Measurements from ENCODE around the gene HOXC6. TPM values are rescaled to one million over a fixed set of nuclear protein-coding genes. Genes with fewer than 3 reads are reported as not detected.

Gene HOXC6
- total RNA-seq, 1 donor from 2014 or later: 1.4 TPM

DNA sequence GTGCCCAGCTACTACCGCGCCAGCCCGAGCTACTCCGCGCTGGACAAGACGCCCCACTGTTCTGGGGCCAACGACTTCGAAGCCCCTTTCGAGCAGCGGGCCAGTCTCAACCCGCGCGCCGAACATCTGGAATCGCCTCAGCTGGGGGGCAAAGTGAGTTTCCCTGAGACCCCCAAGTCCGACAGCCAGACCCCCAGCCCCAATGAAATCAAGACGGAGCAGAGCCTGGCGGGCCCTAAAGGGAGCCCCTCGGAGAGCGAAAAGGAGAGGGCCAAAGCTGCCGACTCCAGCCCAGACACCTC is 42.6 kb upstream of the HOXC6 start:
- Histone ChIP-seq H3K4me3 (no peak overlapping the region), H3K27ac (no peak overlapping the region), H3K9me3 (no peaks in the 10 kb centered on the region), H3K36me3 (no peaks in the 10 kb centered on the region), H3K4me1 (peaks cover 15% of the 10 kb centered on the region), H3K27me3 (peaks cover 100% of the 10 kb centered on the region)
- ATAC-seq: no peak
- TF ChIP-seq, protein P1, sequence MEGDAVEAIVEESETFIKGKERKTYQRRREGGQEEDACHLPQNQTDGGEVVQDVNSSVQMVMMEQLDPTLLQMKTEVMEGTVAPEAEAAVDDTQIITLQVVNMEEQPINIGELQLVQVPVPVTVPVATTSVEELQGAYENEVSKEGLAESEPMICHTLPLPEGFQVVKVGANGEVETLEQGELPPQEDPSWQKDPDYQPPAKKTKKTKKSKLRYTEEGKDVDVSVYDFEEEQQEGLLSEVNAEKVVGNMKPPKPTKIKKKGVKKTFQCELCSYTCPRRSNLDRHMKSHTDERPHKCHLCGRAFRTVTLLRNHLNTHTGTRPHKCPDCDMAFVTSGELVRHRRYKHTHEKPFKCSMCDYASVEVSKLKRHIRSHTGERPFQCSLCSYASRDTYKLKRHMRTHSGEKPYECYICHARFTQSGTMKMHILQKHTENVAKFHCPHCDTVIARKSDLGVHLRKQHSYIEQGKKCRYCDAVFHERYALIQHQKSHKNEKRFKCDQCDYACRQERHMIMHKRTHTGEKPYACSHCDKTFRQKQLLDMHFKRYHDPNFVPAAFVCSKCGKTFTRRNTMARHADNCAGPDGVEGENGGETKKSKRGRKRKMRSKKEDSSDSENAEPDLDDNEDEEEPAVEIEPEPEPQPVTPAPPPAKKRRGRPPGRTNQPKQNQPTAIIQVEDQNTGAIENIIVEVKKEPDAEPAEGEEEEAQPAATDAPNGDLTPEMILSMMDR (IDR thresholded peaks at IDR 0.05): no peak
- DNase-seq: no peak
- intact Hi-C loops (cut with DNase I): no loop called here

DNA sequence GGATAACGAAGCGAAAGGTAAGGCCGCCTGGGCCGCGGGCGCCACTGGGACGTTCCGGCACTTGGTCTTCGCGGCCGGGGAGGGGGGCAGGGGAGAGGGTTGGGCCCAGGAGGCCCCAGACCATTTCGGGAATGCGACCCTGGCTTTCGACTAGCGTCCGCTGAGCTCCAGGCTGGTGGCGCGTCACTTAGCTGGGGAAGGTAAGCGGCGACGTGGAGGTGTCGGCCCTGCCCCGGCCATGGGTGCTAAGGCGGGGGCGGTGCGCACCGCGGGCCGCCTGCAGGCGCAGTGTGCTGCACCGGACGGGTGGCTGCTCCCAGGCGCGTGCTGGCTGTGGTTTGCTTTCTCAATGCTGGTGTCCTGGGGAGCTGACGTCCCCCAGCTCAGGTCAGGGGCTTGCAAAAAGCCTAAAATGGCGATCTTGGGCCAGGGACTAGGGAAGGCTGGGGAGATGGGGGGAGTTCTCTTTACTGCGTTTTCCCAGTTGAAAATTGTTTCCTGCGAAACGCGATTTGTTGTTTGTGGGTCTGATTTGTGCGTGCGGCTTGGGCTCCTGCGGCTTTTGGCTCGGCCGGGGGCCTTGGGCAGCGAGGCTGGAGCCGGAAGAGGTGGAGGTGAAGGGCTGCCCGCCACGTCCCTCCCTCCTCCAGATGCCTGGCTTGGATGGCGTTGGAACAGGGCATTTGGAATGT is 42.1 kb upstream of the HOXC6 start:
- TF ChIP-seq, protein P1 (IDR thresholded peaks at IDR 0.05): no peak

DNA sequence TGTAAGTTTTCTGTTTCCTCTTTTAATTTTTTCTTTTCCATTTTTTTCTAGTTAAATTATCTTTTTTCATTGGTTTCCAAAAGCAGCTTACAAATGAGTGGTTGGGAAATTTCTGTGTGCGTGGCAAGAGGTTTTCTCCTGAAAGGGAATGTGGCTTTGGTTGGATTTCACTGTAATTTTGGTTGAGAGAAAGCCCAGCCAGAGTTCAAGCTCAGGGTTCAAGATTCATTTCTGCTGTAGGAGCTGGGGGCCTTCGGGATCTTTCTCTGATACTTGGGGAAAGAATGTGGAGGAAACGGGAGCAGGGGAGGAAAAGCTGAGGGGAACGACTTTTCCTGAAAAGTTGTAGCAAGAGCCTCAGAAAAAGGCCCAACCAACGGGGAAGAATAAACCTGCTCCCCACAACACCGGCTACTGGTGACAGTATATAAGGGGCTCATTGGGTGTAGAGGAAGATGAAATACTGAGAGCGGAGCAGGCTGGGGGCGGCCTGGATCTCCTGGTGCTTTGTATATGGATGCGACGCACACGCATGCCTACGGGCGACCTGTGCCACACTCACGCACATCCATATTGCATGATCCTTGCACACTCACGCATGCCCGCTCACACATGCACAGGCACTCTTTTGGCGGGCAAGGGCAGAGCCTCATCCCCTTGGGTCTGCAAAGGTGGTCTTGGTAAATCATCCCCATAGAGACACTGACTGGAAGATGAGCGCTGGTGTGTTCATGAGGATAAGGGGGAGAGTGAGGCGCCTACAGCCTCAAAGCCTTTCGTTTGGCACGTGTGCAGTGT is 41.4 kb upstream of the HOXC6 start:
- Histone ChIP-seq H3K9me3 (no peaks in the 10 kb centered on the region), H3K4me3 (no peak overlapping the region), H3K27me3 (peaks cover 100% of the 10 kb centered on the region), H3K36me3 (no peaks in the 10 kb centered on the region), H3K4me1 (peaks cover 15% of the 10 kb centered on the region), H3K27ac (no peak overlapping the region)
- DNase-seq: no peak
- intact Hi-C loops (cut with DNase I): no loop called here
- TF ChIP-seq, protein P1 (IDR thresholded peaks at IDR 0.05): no peak
- ATAC-seq: no peak

More for the DNA sequence above, 42.1 kb upstream of the HOXC6 start:
- ATAC-seq (peak; percentile 32), DNase-seq (peak; percentile 58)
- Histone ChIP-seq H3K27me3 (peaks cover 100% of the 10 kb centered on the region), H3K9me3 (no peaks in the 10 kb centered on the region), H3K36me3 (no peaks in the 10 kb centered on the region), H3K4me3 (no peak overlapping the region), H3K27ac (no peak overlapping the region), H3K4me1 (peaks cover 15% of the 10 kb centered on the region)
- intact Hi-C loops (cut with DNase I): no loop called here

DNA sequence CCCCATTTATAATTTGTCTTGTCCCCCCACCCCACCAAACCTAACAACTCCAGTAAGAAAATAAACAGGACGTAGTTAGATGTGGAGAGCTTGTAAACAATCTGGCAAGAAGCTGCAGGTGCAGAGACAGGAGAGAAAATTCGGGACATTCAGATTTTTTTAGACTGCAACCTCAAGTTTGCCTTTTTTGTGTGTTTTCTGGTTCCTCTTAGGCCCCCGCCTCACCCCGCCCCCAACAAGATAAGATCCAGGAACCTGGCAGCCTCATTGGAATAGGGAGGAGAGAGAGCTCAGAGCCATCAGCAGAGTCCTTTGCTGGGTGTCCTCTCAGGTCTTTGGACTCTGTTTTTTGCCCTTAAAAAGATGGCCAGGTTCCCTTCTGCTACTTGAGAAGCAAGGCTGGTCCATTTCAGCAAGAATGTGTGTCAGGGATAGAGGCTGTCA is 40.4 kb upstream of the HOXC6 start:
- Histone ChIP-seq H3K4me1 (peaks cover 15% of the 10 kb centered on the region), H3K36me3 (no peaks in the 10 kb centered on the region), H3K9me3 (no peaks in the 10 kb centered on the region), H3K27ac (no peak overlapping the region), H3K4me3 (no peak overlapping the region), H3K27me3 (peaks cover 100% of the 10 kb centered on the region)
- intact Hi-C loops (cut with DNase I): no loop called here
- ATAC-seq: no peak
- no peak for DNase-seq
- TF ChIP-seq, protein P1 (IDR thresholded peaks at IDR 0.05): no peak

DNA sequence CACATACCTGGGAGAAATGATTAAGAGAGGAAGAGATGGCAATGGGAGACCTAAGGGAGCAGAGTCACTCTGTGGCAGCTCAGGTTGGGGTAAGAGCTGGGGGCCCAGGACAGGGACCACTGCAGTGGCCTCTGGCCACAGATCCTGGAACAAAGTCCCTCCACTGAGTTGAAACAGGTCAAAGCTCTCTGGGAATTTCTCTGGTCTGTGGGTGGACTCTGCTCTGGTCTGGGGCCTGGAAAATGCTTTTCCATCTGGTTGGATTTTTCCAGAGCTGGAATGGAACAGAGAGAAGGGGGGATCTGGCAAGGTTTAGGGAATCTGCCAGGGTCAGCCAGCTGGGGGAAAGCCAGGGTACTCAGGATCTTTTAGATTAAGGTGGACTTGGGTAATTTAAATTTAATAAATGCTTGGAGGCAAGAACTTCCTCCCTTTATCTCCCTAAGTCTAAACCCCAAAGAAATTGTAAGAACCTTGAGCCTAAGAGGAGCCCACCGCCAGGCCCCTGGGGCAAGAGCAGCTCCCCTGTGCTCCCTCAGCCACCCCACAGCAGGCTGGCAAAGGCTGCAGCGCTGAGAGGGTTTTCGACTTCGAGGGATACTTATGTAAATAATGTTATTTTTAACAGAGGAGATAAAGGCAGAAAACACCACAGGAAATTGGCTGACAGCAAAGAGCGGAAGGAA is 39.6 kb upstream of the HOXC6 start:
- Histone ChIP-seq H3K36me3 (no peaks in the 10 kb centered on the region), H3K27ac (no peak overlapping the region), H3K4me3 (no peak overlapping the region), H3K9me3 (no peaks in the 10 kb centered on the region), H3K4me1 (peaks cover 15% of the 10 kb centered on the region), H3K27me3 (peaks cover 100% of the 10 kb centered on the region)
- DNase-seq: peak; percentile 51
- TF ChIP-seq, protein P1 (IDR thresholded peaks at IDR 0.05): no peak
- intact Hi-C loops (cut with DNase I): no loop called here
- ATAC-seq: no peak

Measured in upper lobe of right lung (tissue), 1 donor.